IMR-90 (cell line): ENCODE data around the gene KIDINS220. TPM values are rescaled to one million over a fixed set of nuclear protein-coding genes. Genes with fewer than 3 reads are reported as not detected.

Experiments
- ATAC-seq: fragments of 200-7000 bp; cut with Tn5 transposase; 2 replicates; pipeline ENCODE4 v1.9.1; 2020; ENCODE audit warnings: low read depth, mild to moderate bottlenecking, moderate library complexity
- BruUV-seq: library from RNA; stranded (reverse); fragments of 400-500 nt; replicated peaks from 2 replicates; lab custom pipeline; 2021; lab: Mats Ljungman, UMichigan
- CTCF ChIA-PET: fragments of 300-600 bp; formaldehyde crosslinking; extraction: SDS; loops from one replicate; lab custom pipeline; 2021; ENCODE audit warnings: antibody characterized with exemption; lab: Yijun Ruan, JAX
- POLR2A ChIA-PET: fragments of 300-600 bp; sonication (Branson Sonifier 250); formaldehyde crosslinking; loops from one replicate; lab custom pipeline; 2022; ENCODE audit warnings: antibody characterized with exemption; ENCODE audit not compliant: unreplicated experiment; lab: Charles Lee
- DNase-seq: peaks from one replicate; pipeline ENCODE4 v3.0.0; 2013
- H2AFZ ChIP-seq: replicated peaks from 2 replicates; pipeline ENCODE3; 2013; ENCODE audit warnings: low read length, mild to moderate bottlenecking; ENCODE audit not compliant: poor library complexity
- H2AK5ac ChIP-seq: 2 replicates; pipeline ENCODE4 v1.6.1; 2013; ENCODE audit warnings: low read depth, low read length, inconsistent platforms
- H2AK9ac ChIP-seq: replicated peaks from 2 replicates; pipeline ENCODE3; 2013; ENCODE audit warnings: mild to moderate bottlenecking, low read depth, low read length, moderate library complexity; ENCODE audit not compliant: poor library complexity
- H2BK120ac ChIP-seq: 2 replicates; pipeline ENCODE4 v1.6.1; 2013; ENCODE audit warnings: low read depth, low read length, inconsistent platforms
- H2BK15ac ChIP-seq: 3 replicates; pipeline ENCODE4 v1.6.1; 2013; ENCODE audit warnings: low read depth, low read length, inconsistent platforms
- H2BK20ac ChIP-seq: 2 replicates; pipeline ENCODE4 v1.6.1; 2013; ENCODE audit warnings: low read depth, mild to moderate bottlenecking, inconsistent platforms, low read length, moderate library complexity
- H2BK5ac ChIP-seq: 2 replicates; pipeline ENCODE4 v1.6.1; 2013; ENCODE audit warnings: mild to moderate bottlenecking, low read depth, low read length, inconsistent platforms; ENCODE audit not compliant: poor library complexity, severe bottlenecking
- H3K14ac ChIP-seq: replicated peaks from 2 replicates; pipeline ENCODE4 v1.6.1; 2013; ENCODE audit warnings: low read depth, low read length, inconsistent platforms
- H3K18ac ChIP-seq: 2 replicates; pipeline ENCODE4 v1.6.1; 2013; ENCODE audit warnings: low read depth, low read length, control low read depth
- H3K23ac ChIP-seq: 2 replicates; pipeline ENCODE4 v1.6.1; 2013; ENCODE audit warnings: low read depth, low read length, inconsistent platforms
- H3K27ac ChIP-seq: 2 replicates; pipeline ENCODE4 v1.5.1; 2013; ENCODE audit warnings: mild to moderate bottlenecking, control low read depth, low read length; ENCODE audit not compliant: insufficient read depth
- H3K27me3 ChIP-seq: 2 replicates; pipeline ENCODE4 v1.6.1; 2013; ENCODE audit warnings: low read length; ENCODE audit not compliant: control insufficient read depth, insufficient read depth
- H3K36me3 ChIP-seq: 2 replicates; pipeline ENCODE4 v1.6.1; 2013; ENCODE audit warnings: low read length, mixed read lengths; ENCODE audit not compliant: control insufficient read depth, insufficient read depth
- H3K4ac ChIP-seq: 2 replicates; pipeline ENCODE4 v1.6.1; 2013; ENCODE audit warnings: low read depth, low read length, inconsistent platforms
- H3K4me1 ChIP-seq: 2 replicates; pipeline ENCODE4 v1.6.1; 2013; ENCODE audit warnings: low read length, mixed read lengths; ENCODE audit not compliant: control insufficient read depth, insufficient read depth
- H3K4me2 ChIP-seq: 2 replicates; pipeline ENCODE4 v1.6.1; 2013; ENCODE audit warnings: low read depth, mild to moderate bottlenecking, control low read depth, low read length, moderate library complexity
- H3K4me3 ChIP-seq: 2 replicates; pipeline ENCODE4 v1.5.1; 2013; ENCODE audit warnings: low read depth, mild to moderate bottlenecking, control low read depth, low read length, moderate library complexity; ENCODE audit not compliant: insufficient read depth
- H3K56ac ChIP-seq: 2 replicates; pipeline ENCODE4 v1.6.1; 2013; ENCODE audit warnings: low read length, inconsistent platforms; ENCODE audit not compliant: insufficient read depth; ENCODE audit errors: extremely low read depth
- H3K79me1 ChIP-seq, 2 experiments: 2 replicates each; pipeline ENCODE4 v1.6.1; 2013; ENCODE audit warnings: low read length in 2 of 2, inconsistent platforms in 1 of 2, low read depth in 1 of 2
- H3K9ac ChIP-seq: 2 replicates; pipeline ENCODE4 v1.6.1; 2013; ENCODE audit warnings: low read depth, low read length, control low read depth
- H3K9me1 ChIP-seq: 2 replicates; pipeline ENCODE4 v1.6.1; 2013; ENCODE audit warnings: low read length, inconsistent platforms; ENCODE audit not compliant: insufficient read depth
- H3K9me3 ChIP-seq: 2 replicates; pipeline ENCODE4 v1.6.1; 2013; ENCODE audit warnings: low read length; ENCODE audit not compliant: control insufficient read depth, insufficient read depth
- H4K20me1 ChIP-seq: 2 replicates; pipeline ENCODE4 v1.6.1; 2013; ENCODE audit warnings: low read length, inconsistent platforms; ENCODE audit not compliant: insufficient read depth
- H4K5ac ChIP-seq: 2 replicates; pipeline ENCODE4 v1.6.1; 2013; ENCODE audit warnings: mild to moderate bottlenecking, low read depth, low read length, control low read depth
- H4K8ac ChIP-seq, 2 experiments: 2 replicates each; pipeline ENCODE4 v1.6.1; 2013; ENCODE audit warnings: low read depth in 2 of 2, low read length in 2 of 2, control low read depth in 1 of 2, inconsistent platforms in 1 of 2
- H4K91ac ChIP-seq: 2 replicates; pipeline ENCODE4 v1.6.1; 2013; ENCODE audit warnings: low read depth, low read length, inconsistent platforms; ENCODE audit not compliant: insufficient read depth
- ELK1 ChIP-seq: fragments of 150-350 bp; IDR thresholded peaks from 2 replicates; pipeline ENCODE4 v1.6.1; 2016; ENCODE audit warnings: low read depth, mild to moderate bottlenecking, low read length, moderate library complexity, borderline replicate concordance
- WGBS, 2 experiments: methylation state at CpG; one replicate each; pipeline versions ENCODE4 v1.1.5 to v1.1.7; 2013; ENCODE audit warnings: missing lambda C conversion rate in 2 of 2; ENCODE audit not compliant: insufficient read length in 1 of 2; ENCODE audit errors: extremely low coverage in 2 of 2; 5-methylcytosine and 5-hydroxymethylcytosine counted together
- dilution Hi-C: fragments of 300-500 bp; cut with HindIII; formaldehyde crosslinking; loops from one replicate; pipeline ENCODE4 v1.14.3; 2018; ENCODE audit warnings: low sequenced_read_pairs; ENCODE audit not compliant: unreplicated experiment
- in situ Hi-C: fragments of 300-500 bp; cut with MboI; formaldehyde crosslinking; loops from 3 replicates; pipeline ENCODE4 v1.14.3; 2019; ENCODE audit warnings: low sequenced_read_pairs, inconsistent platforms, mixed read lengths
- intact Hi-C: fragments of 100-400 bp; cut with micrococcal nuclease; formaldehyde crosslinking; loops from 2 replicates; pipeline ENCODE4 v1.10.0; 2022
- polyA plus RNA-seq, 3 experiments: library from polyadenylated mRNA; depleted of rRNA; stranded (reverse); fragments of >200 nt; gene quantifications; 2 replicates each; pipeline ENCODE4 v1.2.3, GENCODE V29; 2012; ENCODE audit warnings: low replicate concordance in 1 of 3
- total RNA-seq: library from RNA; depleted of rRNA; stranded (reverse); fragments of >200 nt; gene quantifications from 2 replicates; pipeline ENCODE4 v1.2.3, GENCODE V29; 2012

Gene KIDINS220
- total and polyA plus RNA-seq, 2 of the 4 experiments (the other 2 are of a cell fraction), result 23.1 to 63.4 TPM

- ATAC-seq (peak; percentile 48), DNase-seq (peak; percentile 58)
- Histone ChIP-seq H3K9me1 (peaks cover 10% of the 10 kb centered on the region; the same call in 1 of the 2 replicates), H3K23ac (no peak overlapping the region), H2AFZ (no peak overlapping the region), H2AK5ac (no peak overlapping the region), H2BK120ac (no peak overlapping the region), H4K91ac (no peak overlapping the region), H3K9me3 (no peaks in the 10 kb centered on the region), H3K56ac (no peak overlapping the region), H2BK15ac (no peak overlapping the region), H3K9ac (no peak overlapping the region), H2BK5ac (no peak overlapping the region), H3K18ac (no peak overlapping the region; the same call in 1 of the 2 replicates), H3K4me1 (peaks cover 6% of the 10 kb centered on the region; the same call in 1 of the 2 replicates), H3K4ac (no peak overlapping the region), H2AK9ac (no peak overlapping the region), H3K4me3 (no peak overlapping the region), H3K27ac (peak overlapping the region; percentile 29; the same call in 1 of the 2 replicates), H4K5ac (peak overlapping the region; percentile 48; the same call in 1 of the 2 replicates), H2BK20ac (no peak overlapping the region), H3K79me1 (peaks cover 0 to 8% of the 10 kb centered on the region in 2 experiments; a peak in 1 of 4 replicates), H4K8ac (no peak overlapping the region), H4K20me1 (no peaks in the 10 kb centered on the region), H3K4me2 (no peak overlapping the region), H3K36me3 (peaks cover 12% of the 10 kb centered on the region), H3K14ac (no peak overlapping the region), H3K27me3 (no peaks in the 10 kb centered on the region)
- ChIA-PET POLR2A (no interaction called here), CTCF (interaction anchor here (1.3 kb wide), 1 partner anchor 32 kb away, joined by 3 read pairs; no protein-coding TSS in a partner anchor)
- dilution Hi-C loops (no loop called here), intact Hi-C loops (no loop called here), in situ Hi-C loops (no loop called here)
- TF ChIP-seq ELK1, result no peak
- no TSS peak for BruUV-seq
- WGBS, 2 experiments, result no CpG with 5 or more reads among the region's 6 CpGs
These were observed 94.2 kb downstream of the KIDINS220 start for GRCh38 chr2:8743261-8743660.
